ENCODE data around the gene SAFB. TPM values are rescaled to one million over a fixed set of nuclear protein-coding genes. Genes with fewer than 3 reads are reported as not detected.

The SAFB gene
- total RNA-seq, 1 experiment from 2014 or later, result 171 TPM

- intact Hi-C loops (cut with micrococcal nuclease; ENCODE audit: unreplicated experiment), result no loop called here
- ChIA-PET POLR2A (ENCODE audit: low non-redundant PET) (interaction anchor here (0.7 kb wide), 1 partner anchor 139 kb away, joined by 3 read pairs; no protein-coding TSS in a partner anchor), CTCF (interaction anchor here (0.5 to 0.6 kb wide), 3 partner anchors 9 to 387 kb away, joined by 3 to 6 read pairs (median 4); no protein-coding TSS in a partner anchor)
- peaks cover 9% of the 10 kb centered on the region for H3K4me1 ChIP-seq (ENCODE audit: insufficient read depth, low read length, poor library complexity, severe bottlenecking)
- peak; percentile 56 for DNase-seq (ENCODE audit: low spot score)
- no peaks in the 10 kb centered on the region for H3K27me3 ChIP-seq (replicated peaks; ENCODE audit: insufficient read depth, low read depth, low read length, poor library complexity)
- H3K9me3 ChIP-seq (ENCODE audit: low read depth, low read length, poor library complexity, severe bottlenecking), result no peaks in the 10 kb centered on the region
- no TSS peak for BruUV-seq (replicated peaks)
- no peaks in the 10 kb centered on the region for H3K36me3 ChIP-seq (ENCODE audit: insufficient read depth, low read length, poor library complexity, severe bottlenecking)
- TF ChIP-seq EZH2 (IDR thresholded peaks at IDR 0.05; ENCODE audit: borderline replicate concordance, low read depth, low read length, poor library complexity, severe bottlenecking), result no peak
- TF ChIP-seq, protein P1, sequence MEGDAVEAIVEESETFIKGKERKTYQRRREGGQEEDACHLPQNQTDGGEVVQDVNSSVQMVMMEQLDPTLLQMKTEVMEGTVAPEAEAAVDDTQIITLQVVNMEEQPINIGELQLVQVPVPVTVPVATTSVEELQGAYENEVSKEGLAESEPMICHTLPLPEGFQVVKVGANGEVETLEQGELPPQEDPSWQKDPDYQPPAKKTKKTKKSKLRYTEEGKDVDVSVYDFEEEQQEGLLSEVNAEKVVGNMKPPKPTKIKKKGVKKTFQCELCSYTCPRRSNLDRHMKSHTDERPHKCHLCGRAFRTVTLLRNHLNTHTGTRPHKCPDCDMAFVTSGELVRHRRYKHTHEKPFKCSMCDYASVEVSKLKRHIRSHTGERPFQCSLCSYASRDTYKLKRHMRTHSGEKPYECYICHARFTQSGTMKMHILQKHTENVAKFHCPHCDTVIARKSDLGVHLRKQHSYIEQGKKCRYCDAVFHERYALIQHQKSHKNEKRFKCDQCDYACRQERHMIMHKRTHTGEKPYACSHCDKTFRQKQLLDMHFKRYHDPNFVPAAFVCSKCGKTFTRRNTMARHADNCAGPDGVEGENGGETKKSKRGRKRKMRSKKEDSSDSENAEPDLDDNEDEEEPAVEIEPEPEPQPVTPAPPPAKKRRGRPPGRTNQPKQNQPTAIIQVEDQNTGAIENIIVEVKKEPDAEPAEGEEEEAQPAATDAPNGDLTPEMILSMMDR (conservative IDR thresholded peaks at IDR 0.05; ENCODE audit: low read depth, low read length), result no peak
- H3K4me3 ChIP-seq (ENCODE audit: low read depth, low read length, poor library complexity, severe bottlenecking), result no peak overlapping the region
- H3K27ac ChIP-seq (ENCODE audit: low read depth, low read length, poor library complexity, severe bottlenecking), result peak overlapping the region; percentile 39
Observed at GRCh38 chr19:5580161-5580571, 42.7 kb upstream of the SAFB start.

GRCh38 chr19:5585461-5586299 lies 37.2 kb upstream of the SAFB start:
- peaks cover 43% of the 10 kb centered on the region for H3K36me3 ChIP-seq (ENCODE audit: insufficient read depth, low read length, poor library complexity, severe bottlenecking)
- DNase-seq (ENCODE audit: low spot score), result peak; percentile 84
- H3K4me1 ChIP-seq (ENCODE audit: insufficient read depth, low read length, poor library complexity, severe bottlenecking), result peaks cover 23% of the 10 kb centered on the region
- no peak for TF ChIP-seq EZH2 (IDR thresholded peaks at IDR 0.05; ENCODE audit: borderline replicate concordance, low read depth, low read length, poor library complexity, severe bottlenecking)
- TF ChIP-seq, protein P1 (conservative IDR thresholded peaks at IDR 0.05; ENCODE audit: low read depth, low read length), result no peak
- CTCF ChIA-PET, result interaction anchor here (0.9 kb wide), 1 partner anchor 537 kb away, joined by 11 read pairs; no protein-coding TSS in a partner anchor
- no TSS peak for BruUV-seq (replicated peaks)
- H3K9me3 ChIP-seq (ENCODE audit: low read depth, low read length, poor library complexity, severe bottlenecking), result no peaks in the 10 kb centered on the region
- intact Hi-C loops (cut with micrococcal nuclease; ENCODE audit: unreplicated experiment), result no loop called here
- H3K4me3 ChIP-seq (ENCODE audit: low read depth, low read length, poor library complexity, severe bottlenecking), result no peak overlapping the region
- POLR2A ChIA-PET (ENCODE audit: low non-redundant PET), result no interaction called here
- peak overlapping the region; percentile 72 for H3K27ac ChIP-seq (ENCODE audit: low read depth, low read length, poor library complexity, severe bottlenecking)
- no peaks in the 10 kb centered on the region for H3K27me3 ChIP-seq (replicated peaks; ENCODE audit: insufficient read depth, low read depth, low read length, poor library complexity)

GRCh38 chr19:5586300-5587070 lies 36.4 kb upstream of the SAFB start:
- intact Hi-C loops (cut with micrococcal nuclease; ENCODE audit: unreplicated experiment), result no loop called here
- Histone ChIP-seq H3K4me3 (ENCODE audit: low read depth, low read length, poor library complexity, severe bottlenecking) (no peak overlapping the region), H3K4me1 (ENCODE audit: insufficient read depth, low read length, poor library complexity, severe bottlenecking) (peaks cover 23% of the 10 kb centered on the region), H3K36me3 (ENCODE audit: insufficient read depth, low read length, poor library complexity, severe bottlenecking) (peaks cover 50% of the 10 kb centered on the region), H3K9me3 (ENCODE audit: low read depth, low read length, poor library complexity, severe bottlenecking) (no peaks in the 10 kb centered on the region), H3K27me3 (replicated peaks; ENCODE audit: insufficient read depth, low read depth, low read length, poor library complexity) (no peaks in the 10 kb centered on the region), H3K27ac (ENCODE audit: low read depth, low read length, poor library complexity, severe bottlenecking) (peak overlapping the region; percentile 72)
- POLR2A ChIA-PET (ENCODE audit: low non-redundant PET), result no interaction called here
- BruUV-seq (replicated peaks), result no TSS peak
- CTCF ChIA-PET, result interaction anchor here (0.6 kb wide), 1 partner anchor 72 kb away, joined by 6 read pairs; no protein-coding TSS in a partner anchor
- no peak for DNase-seq (ENCODE audit: low spot score)
- TF ChIP-seq, protein P1 (conservative IDR thresholded peaks at IDR 0.05; ENCODE audit: low read depth, low read length), result no peak
- no peak for TF ChIP-seq EZH2 (IDR thresholded peaks at IDR 0.05; ENCODE audit: borderline replicate concordance, low read depth, low read length, poor library complexity, severe bottlenecking)

All from A673 (cell line).